Endodermal cell (in vitro differentiated cells): ENCODE results near the gene IPO5. TPM values are rescaled to one million over a fixed set of nuclear protein-coding genes. Genes with fewer than 3 reads are reported as not detected.

Source experiments
- DNase-seq: peaks from one replicate; pipeline ENCODE4 v3.0.0-alpha.2; 2017
- H3K27ac ChIP-seq: 2 replicates; pipeline ENCODE4 v1.5.1; 2013; ENCODE audit warnings: mild to moderate bottlenecking, low read depth, low read length, moderate library complexity
- H3K27me3 ChIP-seq: 2 replicates; pipeline ENCODE4 v1.6.1; 2013; ENCODE audit warnings: mild to moderate bottlenecking, low read length, moderate library complexity; ENCODE audit not compliant: insufficient read depth, control insufficient read depth, poor library complexity, severe bottlenecking
- H3K36me3 ChIP-seq: 2 replicates; pipeline ENCODE4 v1.7.0; 2013; ENCODE audit warnings: mild to moderate bottlenecking, low read length, moderate library complexity; ENCODE audit not compliant: control insufficient read depth, insufficient read depth
- H3K4me1 ChIP-seq: one replicate; pipeline ENCODE4 v1.7.0; 2013; ENCODE audit warnings: low read length; ENCODE audit not compliant: control insufficient read depth, insufficient read depth
- H3K4me3 ChIP-seq: 2 replicates; pipeline ENCODE4 v1.5.1; 2013; ENCODE audit warnings: mild to moderate bottlenecking, low read length, moderate library complexity
- H3K9ac ChIP-seq: 2 replicates; pipeline ENCODE4 v1.6.1; 2013; ENCODE audit warnings: mild to moderate bottlenecking, low read length, moderate library complexity; ENCODE audit not compliant: poor library complexity, severe bottlenecking; ENCODE audit errors: extremely low read depth
- H3K9me3 ChIP-seq: 2 replicates; pipeline ENCODE4 v1.6.1; 2013; ENCODE audit warnings: mild to moderate bottlenecking, low read length, moderate library complexity; ENCODE audit not compliant: control insufficient read depth
- H3K27ac Mint-ChIP-seq: 2 replicates; pipeline ENCODE4 v1.8.0; 2020; ENCODE audit warnings: mixed read lengths
- H3K27me3 Mint-ChIP-seq: 2 replicates; pipeline ENCODE4 v1.8.0; 2021; ENCODE audit warnings: mild to moderate bottlenecking, mixed read lengths; ENCODE audit not compliant: insufficient read depth
- H3K36me3 Mint-ChIP-seq: 2 replicates; pipeline ENCODE4 v1.8.0; 2020; ENCODE audit warnings: low read depth, mixed read lengths
- H3K4me1 Mint-ChIP-seq: 2 replicates; pipeline ENCODE4 v1.8.0; 2020; ENCODE audit warnings: mixed read lengths
- H3K4me3 Mint-ChIP-seq: 2 replicates; pipeline ENCODE4 v1.8.0; 2020; ENCODE audit warnings: mild to moderate bottlenecking, moderate library complexity, mixed read lengths
- H3K9me3 Mint-ChIP-seq: 2 replicates; pipeline ENCODE4 v1.8.0; 2020; ENCODE audit warnings: mild to moderate bottlenecking, mixed read lengths
- WGBS, 2 experiments: methylation state at CpG; one replicate each; pipeline versions ENCODE4 v1.1.5 to v1.1.7; 2013; ENCODE audit warnings: missing lambda C conversion rate in 2 of 2, mixed read lengths in 1 of 2; ENCODE audit not compliant: insufficient coverage in 1 of 2, insufficient read length in 1 of 2; 5-methylcytosine and 5-hydroxymethylcytosine counted together
- total RNA-seq, 2 donors: library from RNA; stranded (reverse); fragmentation: NEBNext Ultra II Directional in 1 of 2; extraction: Animal tissue kit (Norgen Biotek cat#: 25700) in 1 of 2; gene quantifications; 2 replicates in 1 of 2; 3 replicates in 1 of 2; pipeline ENCODE4 v1.2.1, GENCODE V29; 2021
- TF ChIP-seq, protein P1 (sequence below): fragments of 200-600 bp; sonication (generic); conservative IDR thresholded peaks from 2 replicates; pipeline ENCODE4 v1.5.0; 2021; ENCODE audit warnings: antibody characterized with exemption, mild to moderate bottlenecking

Gene IPO5
- total RNA-seq, 2 donors from 2014 or later = 259 to 280 TPM

- peaks cover 18% of the 10 kb centered on the region for H3K9me3 Mint-ChIP-seq
- peak; percentile 82 for DNase-seq
- H3K4me1 Mint-ChIP-seq = peaks cover 4% of the 10 kb centered on the region
- Histone ChIP-seq H3K36me3 (no peaks in the 10 kb centered on the region), H3K9ac (no peak overlapping the region), H3K4me3 (no peak overlapping the region), H3K9me3 (peaks cover 6% of the 10 kb centered on the region), H3K27me3 (no peaks in the 10 kb centered on the region), H3K4me1 (no peaks in the 10 kb centered on the region), H3K27ac (no peak overlapping the region)
- 51 to 63% methylated on average over 5 to 7 of the region's 7 CpGs for WGBS, 2 experiments
- H3K27ac Mint-ChIP-seq = no peak overlapping the region
- TF ChIP-seq, protein P1, sequence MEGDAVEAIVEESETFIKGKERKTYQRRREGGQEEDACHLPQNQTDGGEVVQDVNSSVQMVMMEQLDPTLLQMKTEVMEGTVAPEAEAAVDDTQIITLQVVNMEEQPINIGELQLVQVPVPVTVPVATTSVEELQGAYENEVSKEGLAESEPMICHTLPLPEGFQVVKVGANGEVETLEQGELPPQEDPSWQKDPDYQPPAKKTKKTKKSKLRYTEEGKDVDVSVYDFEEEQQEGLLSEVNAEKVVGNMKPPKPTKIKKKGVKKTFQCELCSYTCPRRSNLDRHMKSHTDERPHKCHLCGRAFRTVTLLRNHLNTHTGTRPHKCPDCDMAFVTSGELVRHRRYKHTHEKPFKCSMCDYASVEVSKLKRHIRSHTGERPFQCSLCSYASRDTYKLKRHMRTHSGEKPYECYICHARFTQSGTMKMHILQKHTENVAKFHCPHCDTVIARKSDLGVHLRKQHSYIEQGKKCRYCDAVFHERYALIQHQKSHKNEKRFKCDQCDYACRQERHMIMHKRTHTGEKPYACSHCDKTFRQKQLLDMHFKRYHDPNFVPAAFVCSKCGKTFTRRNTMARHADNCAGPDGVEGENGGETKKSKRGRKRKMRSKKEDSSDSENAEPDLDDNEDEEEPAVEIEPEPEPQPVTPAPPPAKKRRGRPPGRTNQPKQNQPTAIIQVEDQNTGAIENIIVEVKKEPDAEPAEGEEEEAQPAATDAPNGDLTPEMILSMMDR = peak; percentile 86
- H3K27me3 Mint-ChIP-seq = peaks cover 3% of the 10 kb centered on the region
- no peak overlapping the region for H3K4me3 Mint-ChIP-seq
- no peaks in the 10 kb centered on the region for H3K36me3 Mint-ChIP-seq
Observed at GRCh38 chr13:97911311-97912138, 42.0 kb upstream of the IPO5 start.

DNA sequence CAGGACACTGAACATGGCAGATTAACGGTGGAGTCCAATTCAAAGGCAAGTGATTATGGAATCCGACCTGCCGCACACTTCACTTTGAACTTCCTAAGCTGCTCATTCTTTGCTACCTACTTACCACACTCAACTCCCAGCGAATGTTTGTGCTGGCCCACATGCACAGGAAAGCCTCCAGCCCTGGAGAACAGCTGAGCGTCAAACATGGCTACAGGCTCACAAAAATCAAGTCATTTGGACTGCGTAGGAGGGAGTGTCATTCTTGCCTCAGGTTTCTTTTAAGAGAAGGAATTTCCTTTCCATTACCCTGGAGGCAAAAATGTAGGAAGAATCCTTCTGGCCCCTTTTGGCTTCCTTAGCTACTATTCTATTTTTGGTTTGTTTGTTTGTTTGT lies 41.3 kb upstream of the IPO5 start:
- 50 to 75% methylated on average over 2 to 6 of the region's 6 CpGs for WGBS, 2 experiments
- Histone ChIP-seq H3K4me1 (no peaks in the 10 kb centered on the region), H3K9me3 (peaks cover 6% of the 10 kb centered on the region), H3K36me3 (no peaks in the 10 kb centered on the region), H3K4me3 (no peak overlapping the region), H3K9ac (no peak overlapping the region), H3K27me3 (no peaks in the 10 kb centered on the region), H3K27ac (no peak overlapping the region)
- Mint-ChIP-seq H3K4me1 (peaks cover 4% of the 10 kb centered on the region), H3K27ac (no peak overlapping the region), H3K36me3 (no peaks in the 10 kb centered on the region), H3K4me3 (no peak overlapping the region), H3K9me3 (peaks cover 18% of the 10 kb centered on the region), H3K27me3 (peaks cover 3% of the 10 kb centered on the region)
- no peak for DNase-seq
- TF ChIP-seq, protein P1 = no peak

GRCh38 chr13:97913206-97913605 lies 40.3 kb upstream of the IPO5 start:
- TF ChIP-seq, protein P1 = no peak
- H3K36me3 ChIP-seq = no peaks in the 10 kb centered on the region
- H3K27me3 ChIP-seq = no peaks in the 10 kb centered on the region
- no peak for DNase-seq
- no peak overlapping the region for H3K9ac ChIP-seq
- H3K9me3 ChIP-seq = peaks cover 5% of the 10 kb centered on the region
- no peaks in the 10 kb centered on the region for H3K4me1 ChIP-seq
- 83 to 91% methylated on average over 1 to 2 of the region's 2 CpGs for WGBS, 2 experiments
- Mint-ChIP-seq H3K27me3 (no peaks in the 10 kb centered on the region), H3K27ac (no peak overlapping the region), H3K4me3 (no peak overlapping the region), H3K9me3 (peaks cover 14% of the 10 kb centered on the region), H3K4me1 (peaks cover 4% of the 10 kb centered on the region), H3K36me3 (no peaks in the 10 kb centered on the region)
- no peak overlapping the region for H3K27ac ChIP-seq
- H3K4me3 ChIP-seq = no peak overlapping the region
